AG04450 (cell line): Measurements from ENCODE around the gene EMSY. TPM values are rescaled to one million over a fixed set of nuclear protein-coding genes. Genes with fewer than 3 reads are reported as not detected.
"Not testable (repeated sequence)": the region's sequence is repeated elsewhere in the genome, so short reads cannot be mapped to it uniquely, and the experiment has no call there.

Source experiments
- CTCF ChIA-PET: fragments of 300-600, 350-600 bp; formaldehyde crosslinking; extraction: SDS; loops from one replicate; lab custom pipeline; 2022; ENCODE audit warnings: antibody characterized with exemption, inconsistent platforms; lab: Charles Lee
- POLR2A ChIA-PET: fragments of 350-600 bp; formaldehyde crosslinking; extraction: SDS; loops from one replicate; lab custom pipeline; 2021; ENCODE audit warnings: antibody characterized with exemption, inconsistent platforms; lab: Yijun Ruan, JAX
- DNase-seq: peaks from one replicate; pipeline ENCODE4 v3.0.0-alpha.2; 2011; ENCODE audit warnings: low read depth, low spot score
- H3K27ac ChIP-seq: one replicate; pipeline ENCODE4 v1.5.1; 2012; ENCODE audit warnings: low read depth, low read length, control low read depth
- H3K27me3 ChIP-seq: one replicate; pipeline ENCODE4 v1.6.0; 2012; ENCODE audit warnings: low read length; ENCODE audit not compliant: control insufficient read depth, insufficient read depth
- H3K4me3 ChIP-seq: 2 replicates; pipeline ENCODE4 v1.5.1; 2011; ENCODE audit warnings: mild to moderate bottlenecking, low read depth, low read length, control low read depth
- H3K9me3 ChIP-seq: 2 replicates; pipeline ENCODE4 v1.5.1; 2012; ENCODE audit warnings: low read length; ENCODE audit not compliant: control insufficient read depth, insufficient read depth
- polyA plus RNA-seq: library from polyadenylated mRNA; depleted of rRNA; stranded (reverse); fragments of >200 nt; gene quantifications from 2 replicates; pipeline ENCODE4 v1.2.3, GENCODE V29; 2011
- TF ChIP-seq, protein P1 (sequence below): IDR thresholded peaks from 2 replicates; pipeline ENCODE4 v1.5.1; 2011; ENCODE audit warnings: low read depth, low read length, control low read depth, inconsistent platforms

Gene EMSY
- polyA plus RNA-seq, 1 experiment: 18.6 TPM

DNA sequence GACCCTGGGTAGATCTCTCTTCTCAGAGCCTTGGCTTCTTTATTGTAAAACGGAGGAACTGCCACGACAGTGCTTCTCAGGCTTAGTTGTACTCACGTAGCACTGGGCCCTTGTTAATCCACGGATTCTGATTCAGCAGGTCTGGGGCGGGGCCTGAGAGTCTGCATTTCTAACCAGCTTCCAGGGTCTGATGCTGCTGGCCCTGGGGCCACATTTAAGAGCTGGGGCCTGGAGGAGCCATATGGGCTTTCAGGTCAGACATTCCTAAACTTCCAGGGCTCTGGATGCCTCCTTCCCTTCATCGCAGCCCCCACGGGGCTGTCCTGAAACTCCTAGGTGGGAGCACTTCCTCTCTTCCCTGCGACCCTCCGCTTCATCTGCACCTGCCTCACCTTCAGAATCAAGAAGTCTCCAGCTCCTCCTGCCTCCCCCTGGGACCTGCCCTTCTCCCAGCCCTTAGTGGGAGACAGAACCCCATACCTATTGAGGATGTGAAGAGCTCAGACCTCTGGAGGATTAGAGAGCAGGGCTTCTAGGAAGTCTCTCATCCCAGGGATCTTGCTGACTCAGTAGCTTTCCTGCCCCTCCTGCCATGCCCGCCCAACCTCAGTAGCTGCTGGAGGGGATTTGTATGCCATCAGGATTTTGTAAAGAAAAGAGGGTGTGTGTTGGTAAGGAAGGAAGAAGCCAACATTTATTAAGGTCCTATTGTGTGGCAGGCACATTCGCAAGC, 133.3 kb downstream of the EMSY start:
- H3K27me3 ChIP-seq: no peaks in the 10 kb centered on the region
- no peak overlapping the region for H3K4me3 ChIP-seq
- H3K27ac ChIP-seq: no peak overlapping the region
- H3K9me3 ChIP-seq: peaks cover 3% of the 10 kb centered on the region; the same call in 1 of the 2 replicates
- TF ChIP-seq, protein P1, sequence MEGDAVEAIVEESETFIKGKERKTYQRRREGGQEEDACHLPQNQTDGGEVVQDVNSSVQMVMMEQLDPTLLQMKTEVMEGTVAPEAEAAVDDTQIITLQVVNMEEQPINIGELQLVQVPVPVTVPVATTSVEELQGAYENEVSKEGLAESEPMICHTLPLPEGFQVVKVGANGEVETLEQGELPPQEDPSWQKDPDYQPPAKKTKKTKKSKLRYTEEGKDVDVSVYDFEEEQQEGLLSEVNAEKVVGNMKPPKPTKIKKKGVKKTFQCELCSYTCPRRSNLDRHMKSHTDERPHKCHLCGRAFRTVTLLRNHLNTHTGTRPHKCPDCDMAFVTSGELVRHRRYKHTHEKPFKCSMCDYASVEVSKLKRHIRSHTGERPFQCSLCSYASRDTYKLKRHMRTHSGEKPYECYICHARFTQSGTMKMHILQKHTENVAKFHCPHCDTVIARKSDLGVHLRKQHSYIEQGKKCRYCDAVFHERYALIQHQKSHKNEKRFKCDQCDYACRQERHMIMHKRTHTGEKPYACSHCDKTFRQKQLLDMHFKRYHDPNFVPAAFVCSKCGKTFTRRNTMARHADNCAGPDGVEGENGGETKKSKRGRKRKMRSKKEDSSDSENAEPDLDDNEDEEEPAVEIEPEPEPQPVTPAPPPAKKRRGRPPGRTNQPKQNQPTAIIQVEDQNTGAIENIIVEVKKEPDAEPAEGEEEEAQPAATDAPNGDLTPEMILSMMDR: no peak
- CTCF ChIA-PET: no interaction called here
- POLR2A ChIA-PET: interaction anchor here (1.1 kb wide), 1 partner anchor 10 kb away, joined by 3 read pairs; no protein-coding TSS in a partner anchor
- no peak for DNase-seq

DNA sequence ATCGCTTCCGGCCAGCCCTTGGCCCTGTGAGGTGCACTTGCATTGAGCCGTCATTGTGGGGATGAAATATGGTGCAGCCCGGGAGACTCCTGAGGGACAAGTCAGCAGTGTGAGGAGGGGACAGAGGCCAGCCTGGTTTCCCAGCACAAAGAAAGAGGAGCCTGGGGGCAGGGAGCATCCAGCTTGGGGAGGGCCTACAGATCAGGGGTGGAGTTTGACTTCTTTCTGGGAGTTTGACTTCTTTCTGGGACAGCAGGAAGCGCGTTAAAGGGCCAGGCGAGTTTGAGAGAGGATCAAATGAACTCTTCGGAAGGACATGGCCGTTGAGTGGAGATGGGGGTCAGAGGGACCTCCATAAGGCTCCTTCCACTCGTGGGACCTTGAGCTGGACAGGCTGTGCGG, 133.8 kb downstream of the EMSY start:
- Histone ChIP-seq H3K9me3 (peaks cover 3% of the 10 kb centered on the region; the same call in 1 of the 2 replicates), H3K4me3 (no peak overlapping the region), H3K27me3 (no peaks in the 10 kb centered on the region), H3K27ac (no peak overlapping the region)
- ChIA-PET POLR2A (interaction anchor here (0.6 kb wide), 1 partner anchor 76 kb away, joined by 4 read pairs; no protein-coding TSS in a partner anchor), CTCF (no interaction called here)
- TF ChIP-seq, protein P1: no peak
- DNase-seq: no peak

- no peaks in the 10 kb centered on the region for H3K27me3 ChIP-seq
- TF ChIP-seq, protein P1: 0 out of 2 replicates have a peak, but pooled peaks have one; percentile 3
- no peak overlapping the region for H3K27ac ChIP-seq
- ChIA-PET POLR2A (interaction anchor here (0.6 kb wide), 1 partner anchor 75 kb away, joined by 4 read pairs; no protein-coding TSS in a partner anchor), CTCF (interaction anchor here (1.0 kb wide), 1 partner anchor 54 kb away, joined by 3 read pairs; no protein-coding TSS in a partner anchor)
- no peak overlapping the region for H3K4me3 ChIP-seq
- peaks cover 3% of the 10 kb centered on the region; the same call in 1 of the 2 replicates for H3K9me3 ChIP-seq
- DNase-seq: no peak
These were observed 134.4 kb downstream of the EMSY start for GRCh38 chr11:76579056-76579751.

DNA sequence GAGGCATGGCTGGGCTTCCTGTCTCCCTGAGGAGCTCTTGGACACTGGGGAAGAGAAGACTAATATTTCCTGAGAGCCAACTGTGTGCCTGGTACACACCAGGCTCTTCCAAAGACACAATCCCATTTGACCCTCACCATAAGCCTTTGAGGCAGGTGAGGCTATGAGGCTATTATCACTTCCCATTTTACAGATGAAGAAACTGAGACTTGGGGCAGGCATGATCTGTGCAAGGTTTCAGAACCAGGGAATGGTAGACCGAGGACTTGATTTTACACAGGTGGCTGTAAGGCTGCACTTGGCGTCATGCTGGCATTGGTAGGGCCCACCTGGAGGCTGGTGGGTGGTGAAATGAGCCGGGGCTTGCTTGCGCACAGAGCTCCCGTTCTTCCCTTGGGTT, 134.9 kb downstream of the EMSY start:
- DNase-seq: no peak
- Histone ChIP-seq H3K9me3 (peaks cover 3% of the 10 kb centered on the region; the same call in 1 of the 2 replicates), H3K27ac (no peak overlapping the region), H3K4me3 (no peak overlapping the region), H3K27me3 (no peaks in the 10 kb centered on the region)
- TF ChIP-seq, protein P1: no peak
- CTCF ChIA-PET: interaction anchor here (1.0 kb wide), 1 partner anchor 54 kb away, joined by 3 read pairs; no protein-coding TSS in a partner anchor
- POLR2A ChIA-PET: no interaction called here

- H3K27me3 ChIP-seq, DNase-seq, H3K4me3 ChIP-seq, H3K9me3 ChIP-seq, H3K27ac ChIP-seq, POLR2A ChIA-PET, CTCF ChIA-PET: not testable (repeated sequence)
These were observed 137.7 kb downstream of the EMSY start for GRCh38 chr11:76582471-76582870.
